Subcutaneous adipose tissue (tissue), 4 donors: Measurements from ENCODE around the gene GLI2. TPM values are rescaled to one million over a fixed set of nuclear protein-coding genes. Genes with fewer than 3 reads are reported as not detected.

Experiments used
- total RNA-seq, 4 donors: library from RNA; depleted of rRNA; stranded (reverse); fragments of >200 nt; gene quantifications; one replicate each; pipeline ENCODE4 v1.1.0, GENCODE V29; 2016
- TF ChIP-seq, protein P1 (sequence below): fragments of 450-650 bp; IDR thresholded peaks from one replicate; pipeline ENCODE4 v1.5.1; 2016; ENCODE audit warnings: low read depth, mild to moderate bottlenecking, control low read depth, antibody characterized with exemption, moderate library complexity

GLI2 gene
- total RNA-seq, 4 donors from 2014 or later, result 0.82 to 1.5 (median 1.0) TPM

- TF ChIP-seq, protein P1, sequence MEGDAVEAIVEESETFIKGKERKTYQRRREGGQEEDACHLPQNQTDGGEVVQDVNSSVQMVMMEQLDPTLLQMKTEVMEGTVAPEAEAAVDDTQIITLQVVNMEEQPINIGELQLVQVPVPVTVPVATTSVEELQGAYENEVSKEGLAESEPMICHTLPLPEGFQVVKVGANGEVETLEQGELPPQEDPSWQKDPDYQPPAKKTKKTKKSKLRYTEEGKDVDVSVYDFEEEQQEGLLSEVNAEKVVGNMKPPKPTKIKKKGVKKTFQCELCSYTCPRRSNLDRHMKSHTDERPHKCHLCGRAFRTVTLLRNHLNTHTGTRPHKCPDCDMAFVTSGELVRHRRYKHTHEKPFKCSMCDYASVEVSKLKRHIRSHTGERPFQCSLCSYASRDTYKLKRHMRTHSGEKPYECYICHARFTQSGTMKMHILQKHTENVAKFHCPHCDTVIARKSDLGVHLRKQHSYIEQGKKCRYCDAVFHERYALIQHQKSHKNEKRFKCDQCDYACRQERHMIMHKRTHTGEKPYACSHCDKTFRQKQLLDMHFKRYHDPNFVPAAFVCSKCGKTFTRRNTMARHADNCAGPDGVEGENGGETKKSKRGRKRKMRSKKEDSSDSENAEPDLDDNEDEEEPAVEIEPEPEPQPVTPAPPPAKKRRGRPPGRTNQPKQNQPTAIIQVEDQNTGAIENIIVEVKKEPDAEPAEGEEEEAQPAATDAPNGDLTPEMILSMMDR, result no peak
These were observed 1.9 kb downstream of the GLI2 start for GRCh38 chr2:120737340-120738101.

DNA sequence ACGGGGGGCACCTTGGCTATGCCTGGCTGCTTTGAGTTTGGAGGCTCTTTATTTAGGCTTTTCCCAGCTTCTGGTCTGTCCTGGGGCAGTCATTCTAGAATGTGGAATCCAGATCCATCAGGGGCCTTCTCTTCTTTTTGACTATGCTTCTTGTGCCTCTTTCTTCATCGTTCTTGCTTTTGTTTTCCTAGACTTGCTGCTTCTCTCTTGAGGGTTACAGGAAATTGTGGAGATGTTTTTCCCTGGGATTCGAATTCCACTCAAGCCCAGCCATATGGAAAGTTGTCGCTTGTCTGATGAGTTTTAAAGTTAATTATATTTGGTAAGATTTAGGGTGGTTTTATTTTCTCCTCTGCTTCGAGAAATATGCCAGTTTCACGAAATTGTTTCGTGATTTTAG, 2.4 kb downstream of the GLI2 start:
- TF ChIP-seq, protein P1, result no peak

DNA sequence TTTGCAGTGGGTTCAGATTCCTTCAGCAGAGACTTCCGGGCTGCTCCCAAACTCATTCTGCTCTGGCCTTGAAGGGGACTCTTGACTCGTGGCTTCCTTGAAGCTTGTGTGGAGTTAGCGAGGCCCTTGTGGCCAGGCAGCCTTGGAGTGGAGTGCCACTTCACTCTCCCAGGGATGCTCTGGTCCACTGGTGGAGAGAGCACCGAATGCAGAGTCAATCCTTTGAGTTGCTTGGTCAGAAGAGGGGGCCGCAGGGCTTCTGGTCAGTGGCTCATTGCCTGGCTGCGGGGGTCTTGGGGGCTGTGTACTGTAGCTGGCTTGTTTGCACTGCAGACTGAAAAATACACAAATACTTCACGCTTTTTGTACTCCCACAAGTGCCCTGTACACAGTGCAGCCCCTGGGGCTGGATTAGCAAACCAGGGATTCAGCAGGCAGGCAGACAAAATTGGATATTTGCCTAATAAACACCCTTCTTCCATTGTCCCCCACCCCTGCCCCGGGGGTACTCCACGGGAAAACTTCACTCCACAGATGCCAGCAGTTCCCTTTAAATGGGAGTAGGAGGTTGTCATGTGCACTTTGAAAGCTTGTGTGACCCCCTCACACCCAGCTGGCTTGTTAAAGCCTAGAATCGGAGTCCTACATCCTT, 3.2 kb downstream of the GLI2 start:
- TF ChIP-seq, protein P1, result no peak

DNA sequence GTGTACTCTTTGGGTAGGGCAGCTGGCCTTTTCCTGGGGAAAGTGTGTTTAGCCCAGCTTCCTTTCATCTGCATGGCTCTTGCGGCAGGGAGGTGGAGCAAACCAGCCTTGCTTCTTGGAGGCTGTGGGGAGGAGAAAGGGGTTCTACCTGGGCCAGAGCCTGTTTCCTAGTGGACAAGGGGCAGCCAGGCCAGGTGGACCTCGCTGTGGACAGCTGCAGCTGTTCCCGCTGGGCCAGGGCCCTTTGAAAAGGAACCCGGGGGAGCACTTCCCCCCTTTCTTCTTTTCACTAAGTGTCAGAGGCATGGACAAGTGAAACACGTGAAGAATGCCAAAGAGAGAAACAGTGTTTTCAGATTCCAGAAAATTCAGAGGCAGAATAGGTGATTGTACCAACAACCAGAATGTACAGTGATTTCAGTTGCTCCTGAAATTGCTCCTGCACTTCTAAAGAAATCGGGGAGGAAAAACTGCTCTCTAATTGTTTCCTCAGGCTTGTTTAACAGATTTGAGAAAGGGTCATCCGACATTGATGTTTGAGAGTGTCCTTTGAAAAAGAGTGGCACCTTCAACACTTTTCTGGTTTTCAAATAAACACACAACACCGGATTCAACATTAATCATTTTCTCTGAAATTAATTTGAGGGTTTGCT, 3.9 kb downstream of the GLI2 start:
- TF ChIP-seq, protein P1, result no peak

DNA sequence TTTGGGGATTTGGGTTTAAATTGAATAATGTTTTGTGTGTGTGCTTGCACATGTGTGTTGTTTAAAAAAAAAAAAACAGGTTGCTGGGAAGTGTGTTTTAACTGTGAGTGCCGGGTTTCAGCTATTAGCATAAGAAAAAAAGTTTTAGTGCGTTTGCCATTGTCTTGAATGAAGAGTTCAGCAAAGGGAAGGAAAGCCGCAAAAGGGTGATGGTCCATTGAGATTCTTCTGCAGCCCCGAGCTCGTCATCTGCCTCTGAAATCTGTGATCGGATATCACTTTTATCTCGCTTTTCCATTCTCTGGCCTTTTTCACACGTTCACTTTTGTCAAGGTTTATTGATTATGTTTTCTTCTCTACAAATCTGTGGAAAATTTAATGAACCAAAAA, 4.7 kb downstream of the GLI2 start:
- TF ChIP-seq, protein P1, result no peak

- TF ChIP-seq, protein P1, result no peak
These were observed 5.3 kb downstream of the GLI2 start for GRCh38 chr2:120740765-120741524.
